Neural progenitor cell (in vitro differentiated cells): ENCODE results near the gene COX7A2L. TPM values are rescaled to one million over a fixed set of nuclear protein-coding genes. Genes with fewer than 3 reads are reported as not detected.
"Not testable (repeated sequence)": the region's sequence is repeated elsewhere in the genome, so short reads cannot be mapped to it uniquely, and the experiment has no call there.

Source experiments
- DNase-seq: peaks from one replicate; pipeline ENCODE4 v3.0.0-alpha.2; 2016; ENCODE audit warnings: low spot score
- H2AFZ ChIP-seq: fragments of 200-600 bp; sonication (generic); replicated peaks from 2 replicates; pipeline ENCODE4 v1.6.1; 2016; ENCODE audit warnings: antibody characterized with exemption
- H3F3A ChIP-seq: fragments of 200-600 bp; sonication (generic); 2 replicates; pipeline ENCODE4 v1.6.1; 2016; ENCODE audit warnings: antibody characterized with exemption, low read depth
- H3K27ac ChIP-seq: fragments of 200-600 bp; sonication (generic); 2 replicates; pipeline ENCODE4 v1.5.1; 2016; ENCODE audit warnings: mild to moderate bottlenecking
- H3K27me3 ChIP-seq: fragments of 200-600 bp; sonication (generic); 2 replicates; pipeline ENCODE4 v1.6.1; 2016; ENCODE audit warnings: mild to moderate bottlenecking, moderate library complexity
- H3K36me3 ChIP-seq: fragments of 200-600 bp; sonication (generic); 2 replicates; pipeline ENCODE4 v1.5.1; 2016
- H3K4me1 ChIP-seq: fragments of 200-600 bp; sonication (generic); 2 replicates; pipeline ENCODE4 v1.6.1; 2016; ENCODE audit warnings: mixed run types
- H3K4me2 ChIP-seq: fragments of 200-600 bp; sonication (generic); 2 replicates; pipeline ENCODE4 v1.6.1; 2016
- H3K4me3 ChIP-seq: fragments of 200-600 bp; sonication (generic); 2 replicates; pipeline ENCODE4 v1.5.1; 2016
- H3K79me2 ChIP-seq: fragments of 200-600 bp; sonication (generic); 2 replicates; pipeline ENCODE4 v1.6.1; 2016; ENCODE audit warnings: low read depth
- H3K9ac ChIP-seq: fragments of 200-600 bp; sonication (generic); 2 replicates; pipeline ENCODE4 v1.6.1; 2016
- H3K9me3 ChIP-seq: fragments of 200-600 bp; sonication (generic); 2 replicates; pipeline ENCODE4 v1.5.1; 2016; ENCODE audit warnings: low read depth
- H4K20me1 ChIP-seq: fragments of 200-600 bp; sonication (generic); 2 replicates; pipeline ENCODE4 v1.6.1; 2016; ENCODE audit warnings: low read depth
- H3K27ac Mint-ChIP-seq: 3 replicates; pipeline ENCODE4 v1.8.0; 2021; ENCODE audit warnings: mixed read lengths
- H3K27me3 Mint-ChIP-seq: 2 replicates; pipeline ENCODE4 v1.8.0; 2022; ENCODE audit warnings: low read depth, mild to moderate bottlenecking, inconsistent platforms, moderate library complexity, mixed read lengths; ENCODE audit not compliant: insufficient read depth
- H3K36me3 Mint-ChIP-seq: 3 replicates; pipeline ENCODE4 v1.8.0; 2021; ENCODE audit warnings: mixed read lengths
- H3K4me1 Mint-ChIP-seq: 3 replicates; pipeline ENCODE4 v1.8.0; 2021; ENCODE audit warnings: mixed read lengths
- H3K4me3 Mint-ChIP-seq: 3 replicates; pipeline ENCODE4 v1.8.0; 2021; ENCODE audit warnings: mild to moderate bottlenecking, moderate library complexity, mixed read lengths
- H3K9me3 Mint-ChIP-seq: 3 replicates; pipeline ENCODE4 v1.8.0; 2020; ENCODE audit warnings: mixed read lengths
- EZH2 ChIP-seq: fragments of 200-600 bp; sonication (generic); IDR thresholded peaks from 2 replicates; pipeline ENCODE4 v1.6.1; 2017; ENCODE audit warnings: antibody characterized with exemption, mild to moderate bottlenecking, moderate library complexity
- EZH2phosphoT487 ChIP-seq: fragments of 200-600 bp; sonication (generic); IDR thresholded peaks from 2 replicates; pipeline ENCODE4 v1.6.1; 2017; ENCODE audit warnings: antibody characterized with exemption
- total RNA-seq: library from RNA; depleted of rRNA; stranded (reverse); fragments of >200 nt; gene quantifications from 2 replicates; pipeline ENCODE4 v1.2.3, GENCODE V29; 2015; ENCODE audit warnings: low replicate concordance
- TF ChIP-seq, protein P1 (sequence below): fragments of 200-600 bp; sonication (generic); IDR thresholded peaks from 2 replicates; pipeline ENCODE4 v1.5.1; 2017; ENCODE audit warnings: antibody characterized with exemption, mild to moderate bottlenecking

The COX7A2L gene
- total RNA-seq, 1 donor from 2014 or later: 292 TPM

DNA sequence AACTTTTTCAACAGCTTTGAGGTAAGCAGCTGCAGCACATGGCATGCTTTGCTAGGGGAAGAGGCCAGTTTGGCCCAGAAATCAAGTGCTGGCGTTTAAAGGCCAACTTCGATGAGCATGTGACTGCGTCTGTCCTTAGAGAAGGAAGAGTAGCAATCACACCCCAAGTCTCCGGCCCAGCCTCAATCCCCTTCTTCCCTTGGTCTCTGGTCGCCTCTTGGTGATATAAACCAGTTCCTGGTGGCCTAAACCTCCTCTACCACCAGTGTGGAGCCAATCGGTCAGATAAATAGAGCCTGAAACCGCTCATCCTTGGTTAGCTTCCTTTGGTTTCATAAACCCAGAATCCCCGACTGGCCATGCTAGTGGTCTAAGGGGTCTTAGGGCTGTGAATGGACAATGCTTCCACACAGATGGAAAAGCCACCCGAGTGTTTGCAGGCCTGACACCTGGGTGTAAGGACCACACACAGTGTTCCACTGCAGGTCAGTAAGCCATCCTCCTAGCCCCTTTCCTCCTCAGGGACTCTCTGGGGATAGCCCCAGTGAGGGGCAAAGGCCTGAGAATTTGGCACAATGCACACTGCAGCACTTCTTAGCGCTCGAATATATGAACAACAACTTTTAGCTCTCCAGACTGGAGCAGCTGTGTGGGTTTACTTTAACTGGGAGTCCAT lies 23.0 kb upstream of the COX7A2L start:
- no peaks in the 10 kb centered on the region for H4K20me1 ChIP-seq
- no peak overlapping the region for H3K9ac ChIP-seq
- TF ChIP-seq, protein P1, sequence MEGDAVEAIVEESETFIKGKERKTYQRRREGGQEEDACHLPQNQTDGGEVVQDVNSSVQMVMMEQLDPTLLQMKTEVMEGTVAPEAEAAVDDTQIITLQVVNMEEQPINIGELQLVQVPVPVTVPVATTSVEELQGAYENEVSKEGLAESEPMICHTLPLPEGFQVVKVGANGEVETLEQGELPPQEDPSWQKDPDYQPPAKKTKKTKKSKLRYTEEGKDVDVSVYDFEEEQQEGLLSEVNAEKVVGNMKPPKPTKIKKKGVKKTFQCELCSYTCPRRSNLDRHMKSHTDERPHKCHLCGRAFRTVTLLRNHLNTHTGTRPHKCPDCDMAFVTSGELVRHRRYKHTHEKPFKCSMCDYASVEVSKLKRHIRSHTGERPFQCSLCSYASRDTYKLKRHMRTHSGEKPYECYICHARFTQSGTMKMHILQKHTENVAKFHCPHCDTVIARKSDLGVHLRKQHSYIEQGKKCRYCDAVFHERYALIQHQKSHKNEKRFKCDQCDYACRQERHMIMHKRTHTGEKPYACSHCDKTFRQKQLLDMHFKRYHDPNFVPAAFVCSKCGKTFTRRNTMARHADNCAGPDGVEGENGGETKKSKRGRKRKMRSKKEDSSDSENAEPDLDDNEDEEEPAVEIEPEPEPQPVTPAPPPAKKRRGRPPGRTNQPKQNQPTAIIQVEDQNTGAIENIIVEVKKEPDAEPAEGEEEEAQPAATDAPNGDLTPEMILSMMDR: no peak
- TF ChIP-seq EZH2phosphoT487 (no peak), EZH2 (no peak)
- H3K9me3 ChIP-seq: no peaks in the 10 kb centered on the region
- no peaks in the 10 kb centered on the region for H3K79me2 ChIP-seq
- H2AFZ ChIP-seq: no peak overlapping the region
- no peaks in the 10 kb centered on the region for H3K4me1 ChIP-seq
- no peaks in the 10 kb centered on the region for H3K36me3 Mint-ChIP-seq
- H3K27me3 Mint-ChIP-seq: no peaks in the 10 kb centered on the region
- H3K4me3 ChIP-seq: no peak overlapping the region
- H3K36me3 ChIP-seq: no peaks in the 10 kb centered on the region
- no peak overlapping the region for H3K27ac Mint-ChIP-seq
- H3F3A ChIP-seq: no peaks in the 10 kb centered on the region
- no peaks in the 10 kb centered on the region for H3K27me3 ChIP-seq
- DNase-seq: no peak
- H3K4me3 Mint-ChIP-seq: no peak overlapping the region
- H3K9me3 Mint-ChIP-seq: no peaks in the 10 kb centered on the region
- H3K4me2 ChIP-seq: no peak overlapping the region
- H3K27ac ChIP-seq: no peak overlapping the region
- H3K4me1 Mint-ChIP-seq: peaks cover 2% of the 10 kb centered on the region

DNA sequence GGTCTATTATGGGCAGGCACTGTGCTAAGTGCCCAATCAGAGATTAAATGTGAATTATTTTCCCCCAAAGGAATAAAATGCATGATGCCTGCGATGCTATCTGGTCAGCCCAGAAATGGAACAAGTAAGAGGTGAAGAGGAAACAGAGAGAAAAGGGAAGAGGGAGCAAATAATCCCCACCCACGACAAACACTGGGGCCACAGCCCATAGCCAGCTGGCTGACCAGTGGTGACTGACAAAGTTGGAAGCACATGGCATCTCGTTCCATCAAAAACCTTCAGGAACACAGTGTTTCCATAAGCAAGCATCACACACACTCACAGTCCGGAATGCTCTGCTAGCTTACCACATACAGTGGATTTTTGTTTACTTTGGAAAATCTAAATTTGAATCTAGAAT lies 21.1 kb upstream of the COX7A2L start:
- Histone ChIP-seq H3K4me3 (no peak overlapping the region), H4K20me1 (no peaks in the 10 kb centered on the region), H3F3A (no peaks in the 10 kb centered on the region), H3K9ac (no peak overlapping the region), H3K27ac (no peak overlapping the region), H3K36me3 (no peaks in the 10 kb centered on the region), H3K79me2 (no peaks in the 10 kb centered on the region), H3K4me2 (no peak overlapping the region), H3K9me3 (no peaks in the 10 kb centered on the region), H2AFZ (no peak overlapping the region), H3K4me1 (no peaks in the 10 kb centered on the region), H3K27me3 (no peaks in the 10 kb centered on the region)
- no peak overlapping the region for H3K4me3 Mint-ChIP-seq
- H3K4me1 Mint-ChIP-seq: peaks cover 2% of the 10 kb centered on the region
- no peak overlapping the region for H3K27ac Mint-ChIP-seq
- H3K36me3 Mint-ChIP-seq: no peaks in the 10 kb centered on the region
- no peak for TF ChIP-seq EZH2phosphoT487
- no peak for TF ChIP-seq EZH2
- TF ChIP-seq, protein P1: no peak
- H3K27me3 Mint-ChIP-seq: no peaks in the 10 kb centered on the region
- H3K9me3 Mint-ChIP-seq: no peaks in the 10 kb centered on the region
- DNase-seq: no peak

DNA sequence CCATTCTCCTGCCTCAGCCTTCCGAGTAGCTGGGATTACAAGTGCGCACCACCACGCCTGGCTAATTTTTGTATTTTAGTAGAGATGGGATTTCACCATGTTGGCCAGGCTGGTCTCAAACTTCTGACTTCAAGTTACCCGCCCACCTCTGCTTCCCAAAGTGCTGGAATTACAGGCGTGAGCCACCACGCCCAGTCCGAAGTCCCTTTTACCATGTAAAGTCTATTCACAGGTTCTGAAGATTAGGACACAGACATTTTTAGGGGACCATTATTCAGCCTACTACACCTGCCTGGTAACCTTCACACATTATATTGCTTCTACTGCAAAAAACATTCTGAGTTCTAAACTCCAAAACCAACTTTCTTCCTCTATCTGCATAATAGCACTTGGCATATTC lies 19.0 kb upstream of the COX7A2L start:
- H3K4me3 ChIP-seq, H2AFZ ChIP-seq, H3K79me2 ChIP-seq, H4K20me1 ChIP-seq, H3K9me3 Mint-ChIP-seq, H3K27ac Mint-ChIP-seq, H3K9me3 ChIP-seq, H3F3A ChIP-seq, H3K36me3 ChIP-seq, H3K4me2 ChIP-seq, H3K9ac ChIP-seq, H3K4me1 Mint-ChIP-seq, DNase-seq, H3K36me3 Mint-ChIP-seq, H3K27me3 ChIP-seq, H3K4me1 ChIP-seq, H3K27ac ChIP-seq, H3K4me3 Mint-ChIP-seq, H3K27me3 Mint-ChIP-seq: not testable (repeated sequence)

DNA sequence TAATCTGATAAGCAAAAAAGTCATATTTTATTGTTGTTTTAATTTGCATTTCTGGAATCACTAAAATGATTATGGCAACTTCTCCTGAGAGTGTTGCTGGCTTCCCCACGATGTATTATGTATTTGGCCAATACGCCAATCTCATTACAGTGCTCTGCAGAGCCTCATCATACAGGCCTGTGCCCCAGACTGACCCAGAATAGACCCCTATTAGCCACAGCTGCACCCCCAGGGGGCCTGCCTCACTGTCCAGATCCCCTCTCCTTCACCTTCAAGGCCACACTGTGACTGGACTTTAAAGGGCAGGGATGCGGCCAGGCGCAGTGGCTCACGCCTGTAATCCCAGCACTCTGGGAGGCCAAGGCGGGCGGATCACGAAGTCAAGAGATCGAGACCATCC lies 17.4 kb upstream of the COX7A2L start:
- H3K36me3 ChIP-seq: no peaks in the 10 kb centered on the region
- no peak overlapping the region for H3K27ac Mint-ChIP-seq
- no peak overlapping the region for H3K4me3 ChIP-seq
- no peak for DNase-seq
- H3K27ac ChIP-seq: no peak overlapping the region
- H3K27me3 Mint-ChIP-seq: peaks cover 6% of the 10 kb centered on the region
- H3F3A ChIP-seq: no peaks in the 10 kb centered on the region
- no peak for TF ChIP-seq EZH2phosphoT487
- TF ChIP-seq, protein P1: no peak
- no peak for TF ChIP-seq EZH2
- no peaks in the 10 kb centered on the region for H3K9me3 Mint-ChIP-seq
- no peaks in the 10 kb centered on the region for H3K27me3 ChIP-seq
- no peaks in the 10 kb centered on the region for H3K4me1 ChIP-seq
- H3K79me2 ChIP-seq: no peaks in the 10 kb centered on the region
- H3K36me3 Mint-ChIP-seq: no peaks in the 10 kb centered on the region
- no peaks in the 10 kb centered on the region for H3K9me3 ChIP-seq
- no peak overlapping the region for H2AFZ ChIP-seq
- H3K4me1 Mint-ChIP-seq: peaks cover 2% of the 10 kb centered on the region
- H3K4me2 ChIP-seq: no peak overlapping the region
- H3K4me3 Mint-ChIP-seq: no peak overlapping the region
- H3K9ac ChIP-seq: no peak overlapping the region
- H4K20me1 ChIP-seq: no peaks in the 10 kb centered on the region
